T-helper 2 cell treated with Interferon-gamma antibody and Interleukin-4, amounts not matched to agents 100 ng/mL and 5 ng/mL, for 36 hours (primary cell): ENCODE data around the gene SLC35G6. TPM values are rescaled to one million over a fixed set of nuclear protein-coding genes. Genes with fewer than 3 reads are reported as not detected.

Experiments used
- intact Hi-C: fragments of 100-400 bp; cut with micrococcal nuclease; formaldehyde crosslinking; loops from one replicate; pipeline ENCODE4 v1.15.1; 2023
- total RNA-seq: library from RNA; stranded (reverse); gene quantifications from 2 replicates; pipeline ENCODE4 v1.2.3, GENCODE V29; 2022

The SLC35G6 gene
- total RNA-seq, 1 donor from 2014 or later = not detected

- intact Hi-C loops = no loop called here
Measured at GRCh38 chr17:7501729-7502128, 20.5 kb downstream of the SLC35G6 start.

GRCh38 chr17:7502171-7502847 lies 21.1 kb downstream of the SLC35G6 start:
- intact Hi-C loops = no loop called here

- intact Hi-C loops = no loop called here
Measured at GRCh38 chr17:7502987-7503386, 21.7 kb downstream of the SLC35G6 start.

- intact Hi-C loops = no loop called here
Measured at GRCh38 chr17:7503521-7503920, 22.3 kb downstream of the SLC35G6 start.

- intact Hi-C loops = no loop called here
Measured at GRCh38 chr17:7508145-7508544, 26.9 kb downstream of the SLC35G6 start.

- intact Hi-C loops = no loop called here
Measured at GRCh38 chr17:7508846-7509245, 27.6 kb downstream of the SLC35G6 start.

- intact Hi-C loops = no loop called here
Measured at GRCh38 chr17:7509937-7510336, 28.7 kb downstream of the SLC35G6 start.

- intact Hi-C loops = no loop called here
Measured at GRCh38 chr17:7511108-7511507, 29.9 kb downstream of the SLC35G6 start.

- intact Hi-C loops = no loop called here
Measured at GRCh38 chr17:7512105-7512504, 30.9 kb downstream of the SLC35G6 start.

GRCh38 chr17:7512824-7513540 lies 31.7 kb downstream of the SLC35G6 start:
- intact Hi-C loops = no loop called here

- intact Hi-C loops = loop anchor here (1.0 kb wide), 1 partner anchor 47 kb away; the partner anchor contains the start of gene SENP3
Measured at GRCh38 chr17:7513850-7514419, 32.7 kb downstream of the SLC35G6 start.

GRCh38 chr17:7515911-7516610 lies 34.8 kb downstream of the SLC35G6 start:
- intact Hi-C loops = no loop called here

- intact Hi-C loops = loop anchor here (1.0 kb wide), 1 partner anchor 38 kb away; the partner anchor contains the start of gene SENP3
Measured at GRCh38 chr17:7523033-7523432, 41.8 kb downstream of the SLC35G6 start.

GRCh38 chr17:7528842-7529241 lies 47.6 kb downstream of the SLC35G6 start:
- intact Hi-C loops = no loop called here

- intact Hi-C loops = no loop called here
Measured at GRCh38 chr17:7530023-7530900, 49.0 kb downstream of the SLC35G6 start.

Other genes starting within 250 kb of the SLC35G6 start
- gene DVL2, start 246.9 kb upstream of the SLC35G6 start, total RNA-seq = 46.4 and 51.1 TPM in 2 replicates
- gene PHF23, start 242.0 kb upstream of the SLC35G6 start, total RNA-seq = 53.4 and 55.1 TPM in 2 replicates
- 223 and 242 TPM in 2 replicates for gene GABARAP, start 239.0 kb upstream of the SLC35G6 start, total RNA-seq
- gene CTDNEP1, start 229.7 kb upstream of the SLC35G6 start, total RNA-seq = 170 and 179 TPM in 2 replicates
- 56.5 and 57.8 TPM in 2 replicates for gene ELP5, start 229.2 kb upstream of the SLC35G6 start, total RNA-seq
- 0.32 and 0.39 TPM in 2 replicates for gene CLDN7, start 219.0 kb upstream of the SLC35G6 start, total RNA-seq
- 0.07 TPM in 1 of 2 replicates, not detected in the other for gene SLC2A4, start 199.7 kb upstream of the SLC35G6 start, total RNA-seq
- gene YBX2, start 186.8 kb upstream of the SLC35G6 start, total RNA-seq = 1.3 and 1.4 TPM in 2 replicates
- gene EIF5A, start 173.8 kb upstream of the SLC35G6 start, total RNA-seq = 709 TPM in 2 replicates
- gene GPS2, start 166.1 kb upstream of the SLC35G6 start, total RNA-seq = 78.5 and 83.2 TPM in 2 replicates
- gene NEURL4, start 152.1 kb upstream of the SLC35G6 start, total RNA-seq = 38.5 and 44.1 TPM in 2 replicates
- 580 and 590 TPM in 2 replicates for gene ACAP1, start 144.9 kb upstream of the SLC35G6 start, total RNA-seq
- 8.2 TPM in 2 replicates for gene KCTD11, start 129.3 kb upstream of the SLC35G6 start, total RNA-seq
- gene TMEM95, start 126.3 kb upstream of the SLC35G6 start, total RNA-seq = not detected in 2 replicates
- gene TNK1, start 100.4 kb upstream of the SLC35G6 start, total RNA-seq = 1.2 and 1.4 TPM in 2 replicates
- 141 and 147 TPM in 2 replicates for gene PLSCR3, start 86.9 kb upstream of the SLC35G6 start, total RNA-seq
- gene TMEM256, start 77.3 kb upstream of the SLC35G6 start, total RNA-seq = 54.3 and 56.3 TPM in 2 replicates
- gene NLGN2, start 73.6 kb upstream of the SLC35G6 start, total RNA-seq = 1.2 TPM in 2 replicates
- not detected in 2 replicates for gene SPEM1, start 61.1 kb upstream of the SLC35G6 start, total RNA-seq
- gene SPEM2, start 55.8 kb upstream of the SLC35G6 start, total RNA-seq = not detected in 2 replicates
- gene SPEM3, start 52.6 kb upstream of the SLC35G6 start, total RNA-seq = not detected in 2 replicates
- 14.4 TPM in 2 replicates for gene TMEM102, start 46.0 kb upstream of the SLC35G6 start, total RNA-seq
- gene FGF11, start 41.9 kb upstream of the SLC35G6 start, total RNA-seq = 5.6 and 5.8 TPM in 2 replicates
- 11.0 and 11.4 TPM in 2 replicates for gene CHRNB1, start 36.4 kb upstream of the SLC35G6 start, total RNA-seq
- 21.6 and 22.3 TPM in 2 replicates for gene ZBTB4, start 1.8 kb upstream of the SLC35G6 start, total RNA-seq
- gene POLR2A, start 2.9 kb downstream of the SLC35G6 start, total RNA-seq = 192 and 200 TPM in 2 replicates
- 66.6 and 67.0 TPM in 2 replicates for gene TNFSF12, start 67.6 kb downstream of the SLC35G6 start, total RNA-seq
- gene TNFSF13, start 77.3 kb downstream of the SLC35G6 start, total RNA-seq = 3.2 TPM in 2 replicates
- 50.9 and 55.3 TPM in 2 replicates for gene SENP3, start 80.5 kb downstream of the SLC35G6 start, total RNA-seq
- 8.3 and 9.4 TPM in 2 replicates for gene CD68, start 98.2 kb downstream of the SLC35G6 start, total RNA-seq
- 79.6 and 79.9 TPM in 2 replicates for gene MPDU1, start 102.4 kb downstream of the SLC35G6 start, total RNA-seq
- 0.25 and 0.50 TPM in 2 replicates for gene SOX15, start 108.6 kb downstream of the SLC35G6 start, total RNA-seq
- gene FXR2, start 133.5 kb downstream of the SLC35G6 start, total RNA-seq = 30.3 and 31.7 TPM in 2 replicates
- gene SAT2, start 146.4 kb downstream of the SLC35G6 start, total RNA-seq = 17.8 and 18.2 TPM in 2 replicates
- not detected in 2 replicates for gene SHBG, start 148.7 kb downstream of the SLC35G6 start, total RNA-seq
- gene ATP1B2, start 169.5 kb downstream of the SLC35G6 start, total RNA-seq = 0.16 and 0.25 TPM in 2 replicates
- gene TP53, start 206.0 kb downstream of the SLC35G6 start, total RNA-seq = 195 and 207 TPM in 2 replicates
- 25.9 and 28.9 TPM in 2 replicates for gene WRAP53, start 207.0 kb downstream of the SLC35G6 start, total RNA-seq
- 0.09 TPM in 1 of 2 replicates, not detected in the other for gene EFNB3, start 223.8 kb downstream of the SLC35G6 start, total RNA-seq
- not detected in 2 replicates for gene DNAH2, start 236.3 kb downstream of the SLC35G6 start, total RNA-seq